Cardiac fibroblast (primary cell): ENCODE results near the gene HBP1.

Source experiments
- DNase-seq, 2 donors: peaks; one replicate each; pipeline versions ENCODE4 v3.0.0 to v3.0.0-alpha.2; 2010; ENCODE audit warnings: low read depth in 2 of 2
- H3K4me3 ChIP-seq, 2 donors: replicated peaks in 1 of 2; 1 replicate in 1 of 2; 2 replicates in 1 of 2; pipeline ENCODE4 v1.5.1; 2011; ENCODE audit warnings: low read depth in 2 of 2, low read length in 2 of 2, mild to moderate bottlenecking in 2 of 2, moderate library complexity in 1 of 2
- TF ChIP-seq, protein P1 (sequence below): IDR thresholded peaks from one replicate; pipeline ENCODE4 v1.5.1; 2011; ENCODE audit warnings: low read depth, mild to moderate bottlenecking, low read length, inconsistent platforms

The HBP1 gene

DNA sequence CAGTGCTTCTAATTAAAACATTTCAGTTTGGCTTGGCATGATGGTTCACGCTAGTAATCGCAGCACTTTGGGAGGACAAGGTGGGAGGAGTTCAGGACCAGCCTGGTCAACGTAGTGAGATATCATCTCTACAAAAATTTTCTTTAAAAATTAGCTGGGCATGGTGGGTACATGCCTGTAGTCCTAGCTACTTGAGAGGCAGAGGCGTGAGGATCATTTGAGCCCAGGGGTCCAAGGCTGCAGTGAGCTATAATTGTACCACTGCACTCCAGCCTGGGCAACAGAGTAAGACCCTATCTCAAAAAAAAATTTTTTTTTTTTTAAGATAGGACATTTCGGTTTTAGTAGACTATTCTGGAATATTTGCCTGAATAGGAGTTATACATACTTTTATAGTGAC is 12.4 kb downstream of the HBP1 start:
- DNase-seq = no peak
- no peak overlapping the region for H3K4me3 ChIP-seq
- TF ChIP-seq, protein P1, sequence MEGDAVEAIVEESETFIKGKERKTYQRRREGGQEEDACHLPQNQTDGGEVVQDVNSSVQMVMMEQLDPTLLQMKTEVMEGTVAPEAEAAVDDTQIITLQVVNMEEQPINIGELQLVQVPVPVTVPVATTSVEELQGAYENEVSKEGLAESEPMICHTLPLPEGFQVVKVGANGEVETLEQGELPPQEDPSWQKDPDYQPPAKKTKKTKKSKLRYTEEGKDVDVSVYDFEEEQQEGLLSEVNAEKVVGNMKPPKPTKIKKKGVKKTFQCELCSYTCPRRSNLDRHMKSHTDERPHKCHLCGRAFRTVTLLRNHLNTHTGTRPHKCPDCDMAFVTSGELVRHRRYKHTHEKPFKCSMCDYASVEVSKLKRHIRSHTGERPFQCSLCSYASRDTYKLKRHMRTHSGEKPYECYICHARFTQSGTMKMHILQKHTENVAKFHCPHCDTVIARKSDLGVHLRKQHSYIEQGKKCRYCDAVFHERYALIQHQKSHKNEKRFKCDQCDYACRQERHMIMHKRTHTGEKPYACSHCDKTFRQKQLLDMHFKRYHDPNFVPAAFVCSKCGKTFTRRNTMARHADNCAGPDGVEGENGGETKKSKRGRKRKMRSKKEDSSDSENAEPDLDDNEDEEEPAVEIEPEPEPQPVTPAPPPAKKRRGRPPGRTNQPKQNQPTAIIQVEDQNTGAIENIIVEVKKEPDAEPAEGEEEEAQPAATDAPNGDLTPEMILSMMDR = no peak

DNA sequence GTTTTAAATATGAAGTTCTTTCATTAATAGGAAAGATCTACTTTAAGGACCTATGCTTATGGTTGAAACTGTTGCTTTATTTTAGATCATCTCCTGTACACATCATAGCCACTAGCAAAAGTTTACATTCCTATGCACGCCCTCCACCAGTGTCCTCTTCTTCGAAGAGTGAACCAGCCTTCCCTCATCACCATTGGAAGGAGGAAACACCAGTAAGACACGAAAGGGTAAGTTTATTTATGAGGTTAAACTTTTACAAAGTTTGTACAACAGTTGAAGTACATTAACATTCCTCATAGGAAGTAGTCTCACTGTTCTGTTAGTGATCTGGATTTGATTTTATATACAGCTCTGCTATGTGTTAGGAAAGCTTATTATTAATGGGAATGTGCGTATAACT is 16.9 kb downstream of the HBP1 start:
- DNase-seq = no peak
- TF ChIP-seq, protein P1 = no peak
- no peak overlapping the region for H3K4me3 ChIP-seq

DNA sequence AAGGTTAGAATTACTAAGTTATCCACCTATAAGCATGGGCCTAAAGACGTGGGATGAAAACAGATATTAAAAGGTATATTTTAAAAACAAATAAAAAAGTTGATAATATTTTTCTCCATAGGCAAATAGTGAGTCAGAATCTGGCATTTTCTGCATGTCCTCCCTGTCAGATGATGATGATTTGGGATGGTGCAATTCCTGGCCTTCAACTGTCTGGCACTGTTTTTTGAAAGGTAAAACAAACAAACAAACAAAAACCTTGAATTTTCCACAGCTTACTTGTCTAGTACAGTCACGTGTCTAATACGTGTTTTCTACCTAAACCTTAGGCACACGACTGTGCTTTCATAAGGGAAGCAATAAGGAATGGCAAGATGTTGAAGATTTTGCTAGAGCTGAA is 17.4 kb downstream of the HBP1 start:
- TF ChIP-seq, protein P1 = no peak
- H3K4me3 ChIP-seq = no peak overlapping the region
- DNase-seq = peak in 1 of 2 donors; percentile 46

DNA sequence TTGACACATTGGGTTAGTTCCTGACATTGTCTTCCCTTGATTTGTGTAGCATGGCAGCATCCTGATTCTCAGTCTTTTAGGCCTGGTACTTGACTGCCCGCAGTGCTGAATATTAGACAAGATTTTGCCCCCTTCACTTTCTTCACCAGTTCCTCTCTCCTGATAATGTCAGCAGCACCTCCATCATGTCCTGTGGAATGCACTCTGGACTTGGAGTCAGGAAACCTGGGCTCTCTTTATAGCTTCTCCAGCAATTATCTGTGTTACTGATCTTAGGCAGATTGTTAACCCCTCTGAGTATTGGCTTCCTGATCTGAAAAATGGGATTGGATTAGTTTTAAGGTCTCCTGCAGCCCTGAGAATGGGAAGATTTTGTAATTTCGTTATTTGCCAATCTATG is 19.0 kb downstream of the HBP1 start:
- H3K4me3 ChIP-seq = no peak overlapping the region
- no peak for DNase-seq
- TF ChIP-seq, protein P1 = no peak

DNA sequence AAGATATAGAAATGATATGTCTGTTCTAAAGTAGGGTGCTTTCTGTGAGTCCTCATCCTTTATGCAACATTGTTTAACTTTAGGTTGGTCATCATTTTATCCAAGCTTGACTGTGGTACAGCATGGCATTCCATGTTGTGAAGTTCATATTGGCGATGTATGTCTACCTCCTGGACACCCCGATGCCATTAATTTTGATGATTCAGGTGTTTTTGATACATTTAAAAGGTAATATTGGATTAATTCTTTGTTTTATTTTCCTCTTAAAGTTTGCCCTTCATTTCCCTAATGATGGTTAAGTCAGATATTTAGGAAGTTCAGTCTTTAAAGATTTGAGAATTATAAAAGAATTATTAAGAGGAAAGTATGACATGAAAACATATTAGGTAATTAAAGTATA is 21.3 kb downstream of the HBP1 start:
- no peak for DNase-seq
- TF ChIP-seq, protein P1 = no peak
- H3K4me3 ChIP-seq = no peak overlapping the region

DNA sequence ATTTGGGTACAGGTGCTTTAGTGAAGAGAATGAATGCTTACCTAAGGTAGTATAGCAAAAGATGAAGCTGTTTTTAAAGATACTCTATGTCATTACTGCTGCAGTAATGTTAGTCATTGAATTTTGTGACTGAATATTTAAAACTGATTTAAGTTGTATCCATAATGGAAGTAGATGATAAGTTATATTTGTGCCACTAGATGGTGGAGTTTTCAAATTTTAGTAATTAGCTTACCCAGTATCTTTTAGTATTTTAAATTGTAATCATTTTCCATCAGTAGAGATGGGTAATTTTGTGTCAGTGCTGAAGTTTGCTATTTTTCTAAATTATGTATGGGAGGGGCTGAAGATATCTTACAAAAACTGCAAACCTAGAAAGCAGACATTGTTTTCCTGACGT is 25.2 kb downstream of the HBP1 start:
- peak in 1 of 2 donors; percentile 18 for DNase-seq
- TF ChIP-seq, protein P1 = no peak
- no peak overlapping the region for H3K4me3 ChIP-seq

DNA sequence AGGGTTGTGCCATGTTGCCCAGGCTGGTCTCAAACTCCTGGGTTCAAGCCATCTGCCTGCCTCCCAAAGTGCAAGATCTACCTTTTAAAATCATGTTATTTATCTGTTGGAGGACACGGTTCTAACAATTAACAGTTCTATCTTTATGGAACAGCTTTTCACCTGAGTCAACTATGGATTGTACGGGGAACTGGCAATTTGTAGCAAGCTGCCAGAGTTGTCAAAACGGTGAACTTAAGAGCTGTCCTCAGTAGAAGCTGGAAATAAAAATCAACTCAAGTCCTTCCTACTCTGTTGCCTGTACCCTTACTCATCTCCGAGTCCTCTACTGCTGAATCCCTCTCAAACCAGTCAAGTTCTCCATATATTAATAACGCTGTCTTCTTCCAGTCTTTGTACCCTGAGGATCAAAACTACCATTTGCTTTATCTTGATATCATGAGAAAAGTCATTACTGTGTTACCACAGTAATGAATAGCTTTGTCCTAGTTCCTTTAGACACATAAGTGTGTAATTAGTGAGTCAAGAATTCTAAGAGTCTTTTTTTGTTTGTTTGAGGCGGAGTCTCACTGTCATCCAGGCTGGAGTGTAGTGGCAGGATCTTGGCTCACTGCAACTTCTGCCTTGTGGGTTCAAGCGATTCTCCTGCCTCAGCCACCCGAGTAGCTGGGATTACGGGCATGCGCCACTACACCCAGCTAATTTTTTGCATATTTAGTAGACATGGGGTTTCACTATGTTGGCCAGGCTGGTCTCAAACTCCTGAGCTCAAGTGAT is 28.2 kb downstream of the HBP1 start:
- no peak for DNase-seq
- TF ChIP-seq, protein P1 = no peak
- H3K4me3 ChIP-seq = no peak overlapping the region
